BJ (cell line): ENCODE data around the gene HMCN2. TPM values are rescaled to one million over a fixed set of nuclear protein-coding genes. Genes with fewer than 3 reads are reported as not detected.

Experiments
- CTCF ChIA-PET: fragments of 350-600 bp; formaldehyde crosslinking; extraction: SDS; loops from one replicate; lab custom pipeline; 2021; ENCODE audit warnings: antibody characterized with exemption, inconsistent platforms; lab: Yijun Ruan, JAX
- POLR2A ChIA-PET: fragments of 300-600 bp; sonication (Branson Sonifier 250); formaldehyde crosslinking; extraction: SDS; loops from one replicate; lab custom pipeline; 2021; ENCODE audit warnings: antibody characterized with exemption; lab: Charles Lee
- DNase-seq: peaks from one replicate; pipeline ENCODE4 v3.0.0-alpha.2; 2011; ENCODE audit warnings: low read depth
- H3K27me3 ChIP-seq: 2 replicates; pipeline ENCODE4 v1.6.0; 2011; ENCODE audit warnings: low read length; ENCODE audit not compliant: control insufficient read depth, insufficient read depth
- H3K36me3 ChIP-seq: 2 replicates; pipeline ENCODE4 v1.5.1; 2011; ENCODE audit warnings: low read length; ENCODE audit not compliant: control insufficient read depth, insufficient read depth
- H3K4me3 ChIP-seq: 2 replicates; pipeline ENCODE4 v1.5.1; 2011; ENCODE audit warnings: low read depth, mild to moderate bottlenecking, control low read depth, low read length
- CTCF ChIP-seq: IDR thresholded peaks from 2 replicates; pipeline ENCODE4 v1.5.1; 2011; ENCODE audit warnings: low read depth, mild to moderate bottlenecking, control low read depth, inconsistent platforms, low read length, moderate library complexity; ENCODE audit not compliant: insufficient read depth
- polyA plus RNA-seq: library from polyadenylated mRNA; depleted of rRNA; stranded (reverse); fragments of >200 nt; gene quantifications from 2 replicates; pipeline ENCODE4 v1.2.3, GENCODE V29; 2011

HMCN2 gene
- polyA plus RNA-seq, 1 experiment: not detected

- Histone ChIP-seq H3K27me3 (peaks cover 2% of the 10 kb centered on the region; the same call in 1 of the 2 replicates), H3K36me3 (no peaks in the 10 kb centered on the region), H3K4me3 (no peak overlapping the region)
- POLR2A ChIA-PET: no interaction called here
- DNase-seq: no peak
- no peak for TF ChIP-seq CTCF
- CTCF ChIA-PET: no interaction called here
Measured at GRCh38 chr9:130402243-130402642, 136.7 kb downstream of the HMCN2 start.

GRCh38 chr9:130402645-130403440, 137.3 kb downstream of the HMCN2 start:
- TF ChIP-seq CTCF: no peak
- no peak for DNase-seq
- no peaks in the 10 kb centered on the region for H3K36me3 ChIP-seq
- POLR2A ChIA-PET: no interaction called here
- CTCF ChIA-PET: no interaction called here
- peaks cover 2% of the 10 kb centered on the region; the same call in 1 of the 2 replicates for H3K27me3 ChIP-seq
- H3K4me3 ChIP-seq: no peak overlapping the region

- peaks cover 3% of the 10 kb centered on the region for H3K27me3 ChIP-seq
- ChIA-PET CTCF (no interaction called here), POLR2A (no interaction called here)
- TF ChIP-seq CTCF: no peak
- DNase-seq: no peak
- no peak overlapping the region for H3K4me3 ChIP-seq
- H3K36me3 ChIP-seq: no peaks in the 10 kb centered on the region
Measured at GRCh38 chr9:130405657-130406257, 140.2 kb downstream of the HMCN2 start.

- H3K4me3 ChIP-seq: no peak overlapping the region
- ChIA-PET CTCF (no interaction called here), POLR2A (no interaction called here)
- peaks cover 3% of the 10 kb centered on the region for H3K27me3 ChIP-seq
- TF ChIP-seq CTCF: no peak
- no peak for DNase-seq
- no peaks in the 10 kb centered on the region for H3K36me3 ChIP-seq
Measured at GRCh38 chr9:130406278-130406895, 140.8 kb downstream of the HMCN2 start.
